ENCODE results near the gene ODAD2. TPM values are rescaled to one million over a fixed set of nuclear protein-coding genes. Genes with fewer than 3 reads are reported as not detected.
A peak's percentile ranks its signal among the peaks of the same experiment; 100 is the strongest.

Gene ODAD2
- total RNA-seq, 4 donors from 2014 or later: 0.14 to 0.48 TPM; not detected in 2

DNA sequence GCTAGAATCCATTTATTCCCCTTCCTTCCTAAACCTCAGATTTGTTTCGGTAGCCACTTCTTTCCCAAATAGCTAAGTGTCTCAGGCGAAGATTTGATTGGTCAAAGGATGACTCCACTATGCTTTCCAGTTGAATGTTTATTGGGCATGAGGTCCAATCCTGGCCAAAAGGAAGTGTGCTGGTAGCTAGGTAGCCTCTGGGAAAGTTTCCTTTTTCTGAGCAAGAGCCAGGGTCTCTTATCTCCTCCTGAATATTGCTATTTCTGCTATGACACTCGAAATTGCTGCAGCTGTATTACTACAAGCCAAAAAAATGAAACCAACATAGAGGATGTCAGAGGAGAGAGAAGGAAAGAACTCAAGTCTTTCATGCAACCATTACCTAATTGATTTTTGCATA is 199.8 kb downstream of the ODAD2 start:
- Histone ChIP-seq H3K27me3 (no peaks in the 10 kb centered on the region), H3K36me3 (no peaks in the 10 kb centered on the region), H3K4me3 (no peak overlapping the region), H3K27ac (no peak overlapping the region), H3K9me3 (no peaks in the 10 kb centered on the region), H3K4me1 (no peaks in the 10 kb centered on the region)
- 33 to 60% methylated on average over 1 to 3 of the region's 3 CpGs for WGBS, 2 donors (ENCODE audit: low coverage in 1 of 2)
- in situ Hi-C loops (cut with MboI; ENCODE audit: low pct_ligation_motif_present in 1 of 4, low pct_unique_long_range_greater_than_20kb in 1 of 4, low sequenced_read_pairs in 3 of 4): no loop called here
- no peak for DNase-seq
- intact Hi-C loops (cut with DNase I; ENCODE audit: low total_unique reads): no loop called here
- TF ChIP-seq, protein P1, sequence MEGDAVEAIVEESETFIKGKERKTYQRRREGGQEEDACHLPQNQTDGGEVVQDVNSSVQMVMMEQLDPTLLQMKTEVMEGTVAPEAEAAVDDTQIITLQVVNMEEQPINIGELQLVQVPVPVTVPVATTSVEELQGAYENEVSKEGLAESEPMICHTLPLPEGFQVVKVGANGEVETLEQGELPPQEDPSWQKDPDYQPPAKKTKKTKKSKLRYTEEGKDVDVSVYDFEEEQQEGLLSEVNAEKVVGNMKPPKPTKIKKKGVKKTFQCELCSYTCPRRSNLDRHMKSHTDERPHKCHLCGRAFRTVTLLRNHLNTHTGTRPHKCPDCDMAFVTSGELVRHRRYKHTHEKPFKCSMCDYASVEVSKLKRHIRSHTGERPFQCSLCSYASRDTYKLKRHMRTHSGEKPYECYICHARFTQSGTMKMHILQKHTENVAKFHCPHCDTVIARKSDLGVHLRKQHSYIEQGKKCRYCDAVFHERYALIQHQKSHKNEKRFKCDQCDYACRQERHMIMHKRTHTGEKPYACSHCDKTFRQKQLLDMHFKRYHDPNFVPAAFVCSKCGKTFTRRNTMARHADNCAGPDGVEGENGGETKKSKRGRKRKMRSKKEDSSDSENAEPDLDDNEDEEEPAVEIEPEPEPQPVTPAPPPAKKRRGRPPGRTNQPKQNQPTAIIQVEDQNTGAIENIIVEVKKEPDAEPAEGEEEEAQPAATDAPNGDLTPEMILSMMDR (IDR thresholded peaks at IDR 0.05): no peak
- no peak for TF ChIP-seq POLR2AphosphoS5 (IDR thresholded peaks at IDR 0.05)
- TF ChIP-seq EP300 (IDR thresholded peaks at IDR 0.05; ENCODE audit: low read depth): no peak
- no peak for TF ChIP-seq POLR2A (IDR thresholded peaks at IDR 0.05)

DNA sequence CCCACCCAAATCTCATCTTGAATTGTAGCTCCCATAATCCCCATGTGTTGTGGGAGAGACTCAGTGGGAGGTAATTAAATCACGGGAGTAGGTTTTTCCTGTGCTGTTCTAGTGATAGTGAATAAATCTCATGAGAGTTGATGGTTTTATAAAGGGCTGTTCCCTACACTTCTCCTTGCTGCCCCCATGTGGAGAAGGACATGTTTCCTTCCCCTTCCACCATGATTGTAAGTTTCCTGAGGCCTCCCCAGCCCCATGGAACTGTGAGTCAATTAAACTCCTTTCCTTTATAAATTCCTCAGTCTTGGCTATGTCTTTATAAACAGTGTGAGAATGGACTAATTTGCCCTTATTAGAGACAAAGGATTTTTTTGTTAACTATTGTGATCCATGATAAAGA is 204.7 kb downstream of the ODAD2 start:
- in situ Hi-C loops (cut with MboI; ENCODE audit: low pct_ligation_motif_present in 1 of 4, low pct_unique_long_range_greater_than_20kb in 1 of 4, low sequenced_read_pairs in 3 of 4): no loop called here
- 27 to 33% methylated on average over 1 of the region's 1 CpG for WGBS, 2 donors (ENCODE audit: low coverage in 1 of 2)

DNA sequence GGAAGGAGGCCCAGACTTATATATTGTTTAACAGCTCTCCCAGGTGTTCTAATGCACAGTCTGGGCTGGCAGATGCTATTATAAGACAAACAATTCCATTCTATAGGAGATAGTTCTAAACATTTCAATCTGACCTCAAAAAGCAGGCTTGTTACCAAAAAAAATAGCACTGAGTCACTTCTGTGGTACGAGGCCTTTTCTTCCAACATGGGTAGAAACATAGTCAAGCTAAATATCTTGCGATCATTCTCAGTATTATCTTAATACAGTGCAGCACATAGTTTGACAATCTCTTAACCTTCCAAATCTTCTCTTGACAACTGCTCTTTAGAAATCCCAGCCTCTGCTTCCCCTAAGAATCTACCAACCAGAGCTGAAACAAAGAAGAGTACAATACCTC is 206.7 kb downstream of the ODAD2 start:
- intact Hi-C loops (cut with DNase I; ENCODE audit: low total_unique reads): loop anchor here (5.0 kb wide), 1 partner anchor 350 kb away; no protein-coding TSS in a partner anchor

More for the DNA sequence above, 204.7 kb downstream of the ODAD2 start:
- H3K27ac ChIP-seq: no peak overlapping the region
- no peak overlapping the region for H3K4me3 ChIP-seq
- TF ChIP-seq POLR2AphosphoS5 (IDR thresholded peaks at IDR 0.05): no peak
- TF ChIP-seq, protein P1 (IDR thresholded peaks at IDR 0.05): peak in 3 of 5 experiments; percentile 8 to 20 (median 9)
- H3K36me3 ChIP-seq: no peaks in the 10 kb centered on the region
- H3K4me1 ChIP-seq: no peaks in the 10 kb centered on the region
- H3K27me3 ChIP-seq: no peaks in the 10 kb centered on the region
- intact Hi-C loops (cut with DNase I; ENCODE audit: low total_unique reads): loop anchor here (5.0 kb wide), 1 partner anchor 352 kb away; no protein-coding TSS in a partner anchor
- no peaks in the 10 kb centered on the region for H3K9me3 ChIP-seq
- DNase-seq: no peak

DNA sequence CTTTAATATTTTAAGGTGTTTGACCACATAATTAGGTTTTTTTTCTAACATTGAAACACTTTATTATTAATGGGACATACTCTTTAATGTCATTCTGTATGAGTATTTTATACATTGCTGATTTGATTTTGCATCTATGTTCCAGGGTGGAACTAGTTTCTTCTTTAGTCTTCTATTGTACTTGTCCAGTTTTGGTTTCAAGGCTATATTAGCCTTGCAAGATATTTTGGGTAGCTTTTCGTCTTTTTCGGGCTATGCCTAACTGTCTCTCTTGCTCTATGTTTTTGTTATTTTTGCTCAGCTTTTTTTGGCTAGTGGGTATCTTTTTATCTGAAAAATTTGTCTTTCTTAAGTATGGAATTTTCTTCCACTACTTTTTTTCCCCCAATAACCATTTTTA is 214.6 kb downstream of the ODAD2 start:
- WGBS, 2 donors (ENCODE audit: low coverage in 1 of 2): 78 to 96% methylated on average over 2 of the region's 2 CpGs
- in situ Hi-C loops (cut with MboI; ENCODE audit: low pct_ligation_motif_present in 1 of 4, low pct_unique_long_range_greater_than_20kb in 1 of 4, low sequenced_read_pairs in 3 of 4): no loop called here

More for the DNA sequence above, 206.7 kb downstream of the ODAD2 start:
- TF ChIP-seq EP300 (IDR thresholded peaks at IDR 0.05; ENCODE audit: low read depth): no peak
- TF ChIP-seq, protein P1 (IDR thresholded peaks at IDR 0.05): no peak
- no peak for TF ChIP-seq POLR2AphosphoS5 (IDR thresholded peaks at IDR 0.05)
- TF ChIP-seq POLR2A (IDR thresholded peaks at IDR 0.05): no peak
- no peaks in the 10 kb centered on the region for H3K4me1 ChIP-seq
- H3K4me3 ChIP-seq: no peak overlapping the region
- WGBS, 2 donors (ENCODE audit: low coverage in 1 of 2): 52 to 79% methylated on average over 2 of the region's 2 CpGs
- no peaks in the 10 kb centered on the region for H3K36me3 ChIP-seq
- no peaks in the 10 kb centered on the region for H3K27me3 ChIP-seq
- in situ Hi-C loops (cut with MboI; ENCODE audit: low pct_ligation_motif_present in 1 of 4, low pct_unique_long_range_greater_than_20kb in 1 of 4, low sequenced_read_pairs in 3 of 4): no loop called here
- no peak overlapping the region for H3K27ac ChIP-seq
- H3K9me3 ChIP-seq: no peaks in the 10 kb centered on the region
- DNase-seq: no peak

More for the DNA sequence above, 214.6 kb downstream of the ODAD2 start:
- Histone ChIP-seq H3K27ac (no peak overlapping the region), H3K4me1 (no peaks in the 10 kb centered on the region), H3K27me3 (no peaks in the 10 kb centered on the region), H3K36me3 (no peaks in the 10 kb centered on the region), H3K4me3 (no peak overlapping the region), H3K9me3 (no peaks in the 10 kb centered on the region)
- TF ChIP-seq, protein P1 (IDR thresholded peaks at IDR 0.05): no peak
- no peak for TF ChIP-seq EP300 (IDR thresholded peaks at IDR 0.05; ENCODE audit: low read depth)
- TF ChIP-seq POLR2AphosphoS5 (IDR thresholded peaks at IDR 0.05): no peak
- TF ChIP-seq POLR2A (IDR thresholded peaks at IDR 0.05): no peak
- intact Hi-C loops (cut with DNase I; ENCODE audit: low total_unique reads): no loop called here
- no peak for DNase-seq

Measured in transverse colon (tissue), 4 donors.